HepG2 (cell line): ENCODE measurements around the gene IRF1. TPM values are rescaled to one million over a fixed set of nuclear protein-coding genes. Genes with fewer than 3 reads are reported as not detected.

Source experiments
- ATAC-seq: fragments of 200-7000 bp; cut with Tn5 transposase; 3 replicates; pipeline ENCODE4 v1.9.1; 2020; ENCODE audit warnings: mild to moderate bottlenecking, moderate library complexity
- BruUV-seq: library from RNA; stranded (reverse); fragments of 400-500 nt; replicated peaks from 2 replicates; lab custom pipeline; 2021; lab: Mats Ljungman, UMichigan
- CTCF ChIA-PET: fragments of 300-600 bp; formaldehyde crosslinking; extraction: SDS; loops from one replicate; lab custom pipeline; 2021; ENCODE audit warnings: low total read pairs, inconsistent platforms, low intra/inter-chr PET ratio; lab: Yijun Ruan, JAX
- POLR2A ChIA-PET: fragments of 350-600 bp; sonication (Branson Sonifier 250); formaldehyde crosslinking; loops from one replicate; lab custom pipeline; 2020; ENCODE audit warnings: antibody characterized with exemption, inconsistent platforms; lab: Yijun Ruan, JAX
- DNase-seq: peaks from one replicate; pipeline ENCODE4 v3.0.0-alpha.2; 2015; ENCODE audit warnings: low spot score
- FAIRE-seq: peaks from 3 replicates; lab custom pipeline; 2011; peaks lifted over from hg19 to GRCh38; lab: Jason Lieb, UNC
- H2AFZ ChIP-seq: one replicate; pipeline ENCODE4 v1.6.1; 2011; ENCODE audit warnings: low read length, inconsistent platforms
- H3K27ac ChIP-seq: fragments of 300-600 bp; 3 replicates; pipeline ENCODE4 v1.8.0; 2011; ENCODE audit warnings: mixed run types, mild to moderate bottlenecking, mixed read lengths, low read length, inconsistent platforms; ENCODE audit not compliant: insufficient read depth; ENCODE audit errors: extremely low read length
- H3K27me3 ChIP-seq, 2 experiments: fragments of 200-600 bp in 1 of 2; 2 replicates in 1 of 2; 3 replicates in 1 of 2; pipeline versions ENCODE4 v1.6.0 to v1.8.0; 2011; ENCODE audit warnings: low read length in 2 of 2, mild to moderate bottlenecking in 2 of 2, moderate library complexity in 2 of 2, inconsistent platforms in 1 of 2; ENCODE audit not compliant: insufficient read depth in 2 of 2, control insufficient read depth in 1 of 2
- H3K36me3 ChIP-seq, 2 experiments: fragments of 200-600 bp in 1 of 2; replicated peaks in 1 of 2; 2 replicates in 1 of 2; 3 replicates in 1 of 2; pipeline versions ENCODE4 v1.5.1 to v1.8.0; 2011; ENCODE audit warnings: low read length in 2 of 2, inconsistent platforms in 1 of 2; ENCODE audit not compliant: insufficient read depth in 2 of 2, control insufficient read depth in 1 of 2
- H3K4me1 ChIP-seq: 2 replicates; pipeline ENCODE4 v1.5.1; 2012; ENCODE audit warnings: low read length, inconsistent platforms; ENCODE audit not compliant: insufficient read depth
- H3K4me2 ChIP-seq: 2 replicates; pipeline ENCODE4 v1.6.0; 2011; ENCODE audit warnings: low read depth, low read length, inconsistent platforms
- H3K4me3 ChIP-seq, 3 experiments: fragments of 200-600 bp in 1 of 3; sonication (generic), shearing (Covaris generic) in 1 of 3; replicated peaks in 1 of 3; 2 replicates each; pipeline ENCODE4 v1.5.1; 2011 to 2016; ENCODE audit warnings: low read length in 3 of 3, inconsistent platforms in 2 of 3, low read depth in 2 of 3, mild to moderate bottlenecking in 2 of 3, control low read depth in 1 of 3, mixed read lengths in 1 of 3; ENCODE audit not compliant: insufficient read depth in 1 of 3
- H3K79me2 ChIP-seq: one replicate; pipeline ENCODE4 v1.6.1; 2011; ENCODE audit warnings: low read length, inconsistent platforms; ENCODE audit not compliant: insufficient read depth
- H3K9ac ChIP-seq: 2 replicates; pipeline ENCODE4 v1.6.0; 2011; ENCODE audit warnings: mild to moderate bottlenecking, low read depth, low read length, inconsistent platforms; ENCODE audit not compliant: insufficient read depth
- H3K9me3 ChIP-seq: 2 replicates; pipeline ENCODE4 v1.5.1; 2012; ENCODE audit warnings: mild to moderate bottlenecking, low read length
- H4K20me1 ChIP-seq: 2 replicates; pipeline ENCODE4 v1.6.0; 2011; ENCODE audit warnings: inconsistent platforms, mild to moderate bottlenecking, low read length, moderate library complexity; ENCODE audit not compliant: insufficient read depth
- HMGXB4 ChIP-seq, 2 experiments: sonication (generic) in 1 of 2; formaldehyde crosslinking in 1 of 2; IDR thresholded peaks; 2 replicates each; pipeline versions ENCODE4 v1.4.0 to v1.6.1; 2018 to 2020; ENCODE audit warnings: missing genetic modification reagents in 2 of 2, borderline replicate concordance in 1 of 2, low read depth in 1 of 2, mild to moderate bottlenecking in 1 of 2, missing biosample characterization in 1 of 2
- MXD4 ChIP-seq: IDR thresholded peaks from 2 replicates; pipeline ENCODE4 v1.6.1; 2016; ENCODE audit warnings: mild to moderate bottlenecking, missing biosample characterization, missing genetic modification reagents
- SOX6 ChIP-seq, 2 experiments: fragments of 450-650 bp in 1 of 2; sonication (generic) in 1 of 2; formaldehyde crosslinking in 1 of 2; IDR thresholded peaks; 2 replicates each; pipeline versions ENCODE4 v1.4.0 to v1.6.1; 2017 to 2020; ENCODE audit warnings: antibody characterized with exemption in 1 of 2, mild to moderate bottlenecking in 1 of 2, missing genetic modification reagents in 1 of 2
- ZNF317 ChIP-seq: sonication (generic); formaldehyde crosslinking; IDR thresholded peaks from 2 replicates; pipeline ENCODE4 v1.5.0; 2020; ENCODE audit warnings: mild to moderate bottlenecking, missing genetic modification reagents
- ZNF333 ChIP-seq: sonication (generic); formaldehyde crosslinking; IDR thresholded peaks from 2 replicates; pipeline ENCODE4 v1.4.0; 2020; ENCODE audit warnings: mild to moderate bottlenecking, missing genetic modification reagents, borderline replicate concordance
- ZNF563 ChIP-seq: sonication (generic); formaldehyde crosslinking; IDR thresholded peaks from 2 replicates; pipeline ENCODE4 v1.8.0; 2022; ENCODE audit warnings: mild to moderate bottlenecking, moderate library complexity, missing genetic modification reagents
- WGBS: methylation state at CpG from one replicate; pipeline ENCODE4 v1.1.6; 2017; ENCODE audit warnings: low lambda C conversion rate; 5-methylcytosine and 5-hydroxymethylcytosine counted together
- in situ Hi-C: cut with HindIII; loops from 2 replicates; pipeline ENCODE4 v1.10.0; 2017; ENCODE audit warnings: low pct_unique_long_range_greater_than_20kb; ENCODE audit not compliant: extremely low pct_ligation_motif_present
- intact Hi-C: fragments of 100-400 bp; cut with micrococcal nuclease; formaldehyde crosslinking; loops from one replicate; pipeline ENCODE4 v1.10.0; 2022; ENCODE audit not compliant: unreplicated experiment
- polyA plus RNA-seq, 8 experiments: library from polyadenylated mRNA; depleted of rRNA in 3 of 8; stranded (reverse) in 7 of 8; unstranded in 1 of 8; fragments of >200 nt; fragmentation: Illumina TruSeq in 4 of 8; extraction: Trizol in 4 of 8; gene quantifications; 2 replicates each; pipeline versions ENCODE4 v1.2.1 to v1.2.3, GENCODE V29; 2011 to 2016; ENCODE audit warnings: low read depth in 4 of 8, missing spikeins in 1 of 8, mixed read lengths in 1 of 8; ENCODE audit not compliant: insufficient read depth in 1 of 8
- total RNA-seq, 5 experiments: library from RNA; depleted of rRNA; stranded (reverse); fragments of >200 nt; fragmentation: Illumina TruSeq; extraction: Trizol; gene quantifications; 2 replicates each; pipeline ENCODE4 v1.2.3, GENCODE V29; 2016; ENCODE audit warnings: low read depth in 1 of 5
- TF ChIP-seq, protein P1 (sequence below): sonication (generic); formaldehyde crosslinking; IDR thresholded peaks from 2 replicates; pipeline ENCODE4 v1.9.0; 2022; ENCODE audit warnings: missing genetic modification reagents, mild to moderate bottlenecking, borderline replicate concordance
- TF ChIP-seq, protein P2 (sequence below): sonication (generic); formaldehyde crosslinking; IDR thresholded peaks from 2 replicates; pipeline ENCODE4 v1.4.0; 2020; ENCODE audit warnings: missing genetic modification reagents
- TF ChIP-seq, protein P3 (sequence below): sonication (generic); formaldehyde crosslinking; IDR thresholded peaks from 2 replicates; pipeline ENCODE4 v1.5.1; 2020; ENCODE audit warnings: mild to moderate bottlenecking, moderate library complexity, missing genetic modification reagents
- TF ChIP-seq, protein P4 (sequence below): IDR thresholded peaks from 2 replicates; pipeline ENCODE4 v1.6.1; 2016; ENCODE audit warnings: mild to moderate bottlenecking

Gene IRF1
- total and polyA plus RNA-seq, 2 of the 13 experiments (the other 11 are each of a cell fraction or from before 2014, with no cell fraction given) = 4.1 to 8.8 TPM

DNA sequence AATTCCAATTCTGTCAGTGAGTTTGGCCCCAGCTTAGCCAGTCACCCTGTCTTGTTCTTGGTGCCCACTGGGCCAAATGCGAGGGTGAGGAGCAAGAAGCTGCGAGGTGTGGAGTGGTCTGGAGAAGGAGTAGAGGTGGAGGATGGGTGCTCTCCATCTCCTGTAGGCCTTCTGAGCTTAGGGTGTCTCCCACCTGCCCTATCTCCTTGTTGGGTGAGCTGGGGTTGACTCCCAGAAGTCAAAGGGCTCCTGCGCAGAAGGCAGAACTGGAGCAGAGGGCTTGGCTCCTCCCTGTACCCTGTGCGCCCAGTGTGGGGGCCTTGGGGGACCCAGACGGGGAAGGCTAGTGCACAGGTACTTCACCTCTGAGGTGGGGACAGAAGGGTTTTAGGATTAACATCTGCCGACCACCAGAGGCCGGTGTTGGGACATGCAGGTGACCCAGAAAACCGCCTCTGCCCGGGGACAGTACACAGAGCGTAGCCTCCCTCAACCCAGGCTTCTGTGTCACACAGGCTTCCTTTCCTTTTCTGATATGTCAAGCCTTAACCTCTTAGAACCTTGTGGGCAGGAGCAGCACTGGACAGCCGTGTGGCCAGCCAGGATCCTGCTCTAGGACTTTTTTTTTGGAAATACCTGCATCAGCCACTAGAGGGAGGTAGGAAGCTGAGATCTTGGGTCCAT is 35.9 kb upstream of the IRF1 start:
- no peaks in the 10 kb centered on the region for H3K27me3 ChIP-seq
- FAIRE-seq (peak; percentile 83), DNase-seq (peak; percentile 66), ATAC-seq (peak; percentile 93)
- no peaks in the 10 kb centered on the region for H3K9me3 ChIP-seq
- peaks cover 14% of the 10 kb centered on the region for H3K4me1 ChIP-seq
- H3K9ac ChIP-seq = peak overlapping the region; percentile 42; the same call in 1 of the 2 replicates
- H3K27ac ChIP-seq = no peak overlapping the region
- ChIA-PET POLR2A (interaction anchor here (1.1 kb wide), 2 partner anchors 31 to 293 kb away, joined by 4 to 6 read pairs; partner anchors contain the start of gene RAD50), CTCF (interaction anchor here (0.7 to 2.2 kb wide), 5 partner anchors 20 to 188 kb away, joined by 3 to 12 read pairs (median 6); no protein-coding TSS in a partner anchor)
- no peaks in the 10 kb centered on the region for H3K79me2 ChIP-seq
- in situ Hi-C loops (no loop called here), intact Hi-C loops (loop anchor here (1.0 to 10.0 kb wide), 5 partner anchors 31 to 358 kb away; no protein-coding TSS in a partner anchor)
- H3K36me3 ChIP-seq = no peaks in the 10 kb centered on the region
- peak overlapping the region; percentile 88 for H3K4me2 ChIP-seq
- H3K4me3 ChIP-seq = peak overlapping the region; percentile 39 to 65 (median 44)
- H4K20me1 ChIP-seq = no peaks in the 10 kb centered on the region
- no TSS peak for BruUV-seq
- peak overlapping the region; percentile 90 for H2AFZ ChIP-seq
- 0% methylated on average over 1 of the region's 11 CpGs for WGBS
- TF ChIP-seq HMGXB4 (CRISPR knock-in tag; IDR thresholded peaks at IDR 0.05; ENCODE audit: borderline replicate concordance in 1 of 2, low read depth in 1 of 2) (peak; percentile 77 to 78; a peak in 2 of 4 replicates), SOX6 (IDR thresholded peaks at IDR 0.05) (no peak), SOX6 (CRISPR knock-in tag; IDR thresholded peaks at IDR 0.05) (peak; percentile 51), MXD4 (CRISPR knock-in tag) (0 out of 2 replicates have a peak, but pooled peaks have one; percentile 32), ZNF563 (CRISPR knock-in tag) (0 out of 2 replicates have a peak, but pooled peaks have one; percentile 39), ZNF317 (CRISPR knock-in tag) (0 out of 2 replicates have a peak, but pooled peaks have one; percentile 21), ZNF333 (0 out of 2 replicates have a peak, but pooled peaks have one; percentile 38)
- TF ChIP-seq, protein P1, sequence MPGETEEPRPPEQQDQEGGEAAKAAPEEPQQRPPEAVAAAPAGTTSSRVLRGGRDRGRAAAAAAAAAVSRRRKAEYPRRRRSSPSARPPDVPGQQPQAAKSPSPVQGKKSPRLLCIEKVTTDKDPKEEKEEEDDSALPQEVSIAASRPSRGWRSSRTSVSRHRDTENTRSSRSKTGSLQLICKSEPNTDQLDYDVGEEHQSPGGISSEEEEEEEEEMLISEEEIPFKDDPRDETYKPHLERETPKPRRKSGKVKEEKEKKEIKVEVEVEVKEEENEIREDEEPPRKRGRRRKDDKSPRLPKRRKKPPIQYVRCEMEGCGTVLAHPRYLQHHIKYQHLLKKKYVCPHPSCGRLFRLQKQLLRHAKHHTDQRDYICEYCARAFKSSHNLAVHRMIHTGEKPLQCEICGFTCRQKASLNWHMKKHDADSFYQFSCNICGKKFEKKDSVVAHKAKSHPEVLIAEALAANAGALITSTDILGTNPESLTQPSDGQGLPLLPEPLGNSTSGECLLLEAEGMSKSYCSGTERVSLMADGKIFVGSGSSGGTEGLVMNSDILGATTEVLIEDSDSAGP (CRISPR knock-in tag) = peak; percentile 28; the same call in 1 of the 2 replicates
- TF ChIP-seq, protein P2, sequence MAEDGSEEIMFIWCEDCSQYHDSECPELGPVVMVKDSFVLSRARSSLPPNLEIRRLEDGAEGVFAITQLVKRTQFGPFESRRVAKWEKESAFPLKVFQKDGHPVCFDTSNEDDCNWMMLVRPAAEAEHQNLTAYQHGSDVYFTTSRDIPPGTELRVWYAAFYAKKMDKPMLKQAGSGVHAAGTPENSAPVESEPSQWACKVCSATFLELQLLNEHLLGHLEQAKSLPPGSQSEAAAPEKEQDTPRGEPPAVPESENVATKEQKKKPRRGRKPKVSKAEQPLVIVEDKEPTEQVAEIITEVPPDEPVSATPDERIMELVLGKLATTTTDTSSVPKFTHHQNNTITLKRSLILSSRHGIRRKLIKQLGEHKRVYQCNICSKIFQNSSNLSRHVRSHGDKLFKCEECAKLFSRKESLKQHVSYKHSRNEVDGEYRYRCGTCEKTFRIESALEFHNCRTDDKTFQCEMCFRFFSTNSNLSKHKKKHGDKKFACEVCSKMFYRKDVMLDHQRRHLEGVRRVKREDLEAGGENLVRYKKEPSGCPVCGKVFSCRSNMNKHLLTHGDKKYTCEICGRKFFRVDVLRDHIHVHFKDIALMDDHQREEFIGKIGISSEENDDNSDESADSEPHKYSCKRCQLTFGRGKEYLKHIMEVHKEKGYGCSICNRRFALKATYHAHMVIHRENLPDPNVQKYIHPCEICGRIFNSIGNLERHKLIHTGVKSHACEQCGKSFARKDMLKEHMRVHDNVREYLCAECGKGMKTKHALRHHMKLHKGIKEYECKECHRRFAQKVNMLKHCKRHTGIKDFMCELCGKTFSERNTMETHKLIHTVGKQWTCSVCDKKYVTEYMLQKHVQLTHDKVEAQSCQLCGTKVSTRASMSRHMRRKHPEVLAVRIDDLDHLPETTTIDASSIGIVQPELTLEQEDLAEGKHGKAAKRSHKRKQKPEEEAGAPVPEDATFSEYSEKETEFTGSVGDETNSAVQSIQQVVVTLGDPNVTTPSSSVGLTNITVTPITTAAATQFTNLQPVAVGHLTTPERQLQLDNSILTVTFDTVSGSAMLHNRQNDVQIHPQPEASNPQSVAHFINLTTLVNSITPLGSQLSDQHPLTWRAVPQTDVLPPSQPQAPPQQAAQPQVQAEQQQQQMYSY (CRISPR knock-in tag) = no peak
- TF ChIP-seq, protein P3, sequence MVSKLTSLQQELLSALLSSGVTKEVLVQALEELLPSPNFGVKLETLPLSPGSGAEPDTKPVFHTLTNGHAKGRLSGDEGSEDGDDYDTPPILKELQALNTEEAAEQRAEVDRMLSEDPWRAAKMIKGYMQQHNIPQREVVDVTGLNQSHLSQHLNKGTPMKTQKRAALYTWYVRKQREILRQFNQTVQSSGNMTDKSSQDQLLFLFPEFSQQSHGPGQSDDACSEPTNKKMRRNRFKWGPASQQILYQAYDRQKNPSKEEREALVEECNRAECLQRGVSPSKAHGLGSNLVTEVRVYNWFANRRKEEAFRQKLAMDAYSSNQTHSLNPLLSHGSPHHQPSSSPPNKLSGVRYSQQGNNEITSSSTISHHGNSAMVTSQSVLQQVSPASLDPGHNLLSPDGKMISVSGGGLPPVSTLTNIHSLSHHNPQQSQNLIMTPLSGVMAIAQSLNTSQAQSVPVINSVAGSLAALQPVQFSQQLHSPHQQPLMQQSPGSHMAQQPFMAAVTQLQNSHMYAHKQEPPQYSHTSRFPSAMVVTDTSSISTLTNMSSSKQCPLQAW (CRISPR knock-in tag) = 0 out of 2 replicates have a peak, but pooled peaks have one; percentile 26
- TF ChIP-seq, protein P4, sequence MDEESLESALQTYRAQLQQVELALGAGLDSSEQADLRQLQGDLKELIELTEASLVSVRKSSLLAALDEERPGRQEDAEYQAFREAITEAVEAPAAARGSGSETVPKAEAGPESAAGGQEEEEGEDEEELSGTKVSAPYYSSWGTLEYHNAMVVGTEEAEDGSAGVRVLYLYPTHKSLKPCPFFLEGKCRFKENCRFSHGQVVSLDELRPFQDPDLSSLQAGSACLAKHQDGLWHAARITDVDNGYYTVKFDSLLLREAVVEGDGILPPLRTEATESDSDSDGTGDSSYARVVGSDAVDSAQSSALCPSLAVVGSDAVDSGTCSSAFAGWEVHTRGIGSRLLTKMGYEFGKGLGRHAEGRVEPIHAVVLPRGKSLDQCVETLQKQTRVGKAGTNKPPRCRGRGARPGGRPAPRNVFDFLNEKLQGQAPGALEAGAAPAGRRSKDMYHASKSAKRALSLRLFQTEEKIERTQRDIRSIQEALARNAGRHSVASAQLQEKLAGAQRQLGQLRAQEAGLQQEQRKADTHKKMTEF (CRISPR knock-in tag) = 0 out of 2 replicates have a peak, but pooled peaks have one; percentile 34
